Right atrium auricular region (tissue), 2 donors: Measurements from ENCODE around the gene NUDT17. TPM values are rescaled to one million over a fixed set of nuclear protein-coding genes. Genes with fewer than 3 reads are reported as not detected.

Source experiments
- DNase-seq: peaks from one replicate; pipeline ENCODE4 v3.0.0-alpha.2; 2019; ENCODE audit warnings: low spot score
- H3K27ac ChIP-seq, 2 donors: fragments of 200-600 bp; sonication (generic); 1 replicate in 1 of 2; 2 replicates in 1 of 2; pipeline ENCODE4 v1.5.1; 2016 to 2019
- H3K27me3 ChIP-seq, 2 donors: fragments of 200-600 bp; sonication (generic); one replicate each; pipeline versions ENCODE4 v1.5.1 to v1.6.0; 2017 to 2019
- H3K36me3 ChIP-seq: fragments of 200-600 bp; sonication (generic); one replicate; pipeline ENCODE4 v1.5.1; 2016
- H3K4me1 ChIP-seq, 2 donors: fragments of 200-600 bp; sonication (generic); one replicate each; pipeline versions ENCODE4 v1.5.1 to v1.6.0; 2017 to 2019
- H3K4me3 ChIP-seq, 2 donors: fragments of 200-600 bp; sonication (generic); 1 replicate in 1 of 2; 2 replicates in 1 of 2; pipeline ENCODE4 v1.5.1; 2017 to 2019; ENCODE audit warnings: mild to moderate bottlenecking in 1 of 2, moderate library complexity in 1 of 2
- H3K9me3 ChIP-seq, 2 donors: fragments of 200-600 bp; sonication (generic); one replicate each; pipeline ENCODE4 v1.5.1; 2019
- microRNA-seq, 2 donors: library from miRNA; unstranded; fragments of <30 nt; microRNA quantifications; one replicate each; pipeline ENCODE4, GENCODE V29; 2016 to 2017; ENCODE audit warnings: borderline number of aligned reads in 2 of 2, borderline replicate concordance in 1 of 2
- total RNA-seq, 2 donors: library from RNA; depleted of rRNA; stranded (reverse); fragments of >200 nt; gene quantifications; one replicate each; pipeline ENCODE4 v1.1.0, GENCODE V29; 2016
- TF ChIP-seq, protein P1 (sequence below), 2 donors: fragments of 200-600 bp; sonication (generic); IDR thresholded peaks; one replicate each; pipeline ENCODE4 v1.5.1; 2019; ENCODE audit warnings: antibody characterized with exemption in 2 of 2

Gene NUDT17
- total RNA-seq, 2 donors from 2014 or later: 3.2 to 10.5 TPM

DNA sequence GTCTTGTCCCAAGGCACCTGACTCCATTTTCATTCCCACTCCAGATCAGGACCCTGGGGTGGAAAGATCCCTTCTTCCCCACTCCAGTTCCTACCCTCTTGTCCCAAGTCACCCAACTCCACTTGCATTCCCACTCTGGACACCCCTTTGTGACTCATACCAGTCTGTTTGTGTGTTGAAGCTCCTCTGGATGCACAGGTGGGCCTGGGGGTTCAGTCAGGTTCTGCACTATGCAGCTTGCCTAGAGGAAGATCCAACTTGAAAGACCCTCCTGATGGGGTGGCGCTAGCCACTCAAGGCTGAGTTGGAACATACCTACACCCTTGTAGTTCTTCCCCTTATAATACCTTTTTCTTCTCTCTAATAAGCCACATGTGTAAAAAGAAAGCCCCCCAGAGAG is 50.0 kb downstream of the NUDT17 start:
- Histone ChIP-seq H3K36me3 (no peaks in the 10 kb centered on the region), H3K4me3 (no peak overlapping the region), H3K4me1 (peaks cover 0 to 27% of the 10 kb centered on the region in 2 donors), H3K27me3 (no peaks in the 10 kb centered on the region), H3K9me3 (no peaks in the 10 kb centered on the region), H3K27ac (no peak overlapping the region)
- DNase-seq: no peak
- TF ChIP-seq, protein P1, sequence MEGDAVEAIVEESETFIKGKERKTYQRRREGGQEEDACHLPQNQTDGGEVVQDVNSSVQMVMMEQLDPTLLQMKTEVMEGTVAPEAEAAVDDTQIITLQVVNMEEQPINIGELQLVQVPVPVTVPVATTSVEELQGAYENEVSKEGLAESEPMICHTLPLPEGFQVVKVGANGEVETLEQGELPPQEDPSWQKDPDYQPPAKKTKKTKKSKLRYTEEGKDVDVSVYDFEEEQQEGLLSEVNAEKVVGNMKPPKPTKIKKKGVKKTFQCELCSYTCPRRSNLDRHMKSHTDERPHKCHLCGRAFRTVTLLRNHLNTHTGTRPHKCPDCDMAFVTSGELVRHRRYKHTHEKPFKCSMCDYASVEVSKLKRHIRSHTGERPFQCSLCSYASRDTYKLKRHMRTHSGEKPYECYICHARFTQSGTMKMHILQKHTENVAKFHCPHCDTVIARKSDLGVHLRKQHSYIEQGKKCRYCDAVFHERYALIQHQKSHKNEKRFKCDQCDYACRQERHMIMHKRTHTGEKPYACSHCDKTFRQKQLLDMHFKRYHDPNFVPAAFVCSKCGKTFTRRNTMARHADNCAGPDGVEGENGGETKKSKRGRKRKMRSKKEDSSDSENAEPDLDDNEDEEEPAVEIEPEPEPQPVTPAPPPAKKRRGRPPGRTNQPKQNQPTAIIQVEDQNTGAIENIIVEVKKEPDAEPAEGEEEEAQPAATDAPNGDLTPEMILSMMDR (IDR thresholded peaks at IDR 0.05): no peak

- TF ChIP-seq, protein P1 (IDR thresholded peaks at IDR 0.05): no peak
- no peaks in the 10 kb centered on the region for H3K9me3 ChIP-seq
- H3K36me3 ChIP-seq: no peaks in the 10 kb centered on the region
- H3K27me3 ChIP-seq: no peaks in the 10 kb centered on the region
- H3K27ac ChIP-seq: no peak overlapping the region
- peaks cover 0 to 4% of the 10 kb centered on the region in 2 donors for H3K4me1 ChIP-seq
- no peak for DNase-seq
- no peak overlapping the region for H3K4me3 ChIP-seq
These were observed 52.5 kb downstream of the NUDT17 start for GRCh38 chr1:145897969-145898368.

Small RNA genes lying within 50 kb of the gene (microRNA-seq; reads per million reads assigned to microRNA genes)
- gene MIR6736: 0.71 reads per million in 2 donors

Other genes starting within 250 kb of the NUDT17 start
- 10 to 100 TPM; 12.6 to 15.2 TPM for gene GPR89A, start 237.6 kb upstream of the NUDT17 start, total RNA-seq
- gene PDZK1, start 138.3 kb upstream of the NUDT17 start, total RNA-seq: under 1 TPM; 0.30 to 0.35 TPM
- not detected for gene CD160, start 126.1 kb upstream of the NUDT17 start, total RNA-seq
- 10 to 100 TPM; 42.8 to 44.6 TPM for gene RNF115, start 21.5 kb upstream of the NUDT17 start, total RNA-seq
- 10 to 100 TPM; 16.0 to 19.5 TPM for gene POLR3C, start 21.4 kb upstream of the NUDT17 start, total RNA-seq
- 10 to 100 TPM; 11.4 to 18.0 TPM for gene PIAS3, start 13.5 kb downstream of the NUDT17 start, total RNA-seq
- gene ANKRD35, start 40.2 kb downstream of the NUDT17 start, total RNA-seq: 1 to 10 TPM; 1.8 to 2.4 TPM
- gene ITGA10, start 64.4 kb downstream of the NUDT17 start, total RNA-seq: 10 to 100 TPM in 1 of 2 donors, 1 to 10 TPM in 1; 5.4 to 21.6 TPM
- 10 to 100 TPM; 20.1 to 21.2 TPM for gene PEX11B, start 73.1 kb downstream of the NUDT17 start, total RNA-seq
- 10 to 100 TPM; 75.2 to 91.1 TPM for gene RBM8A, start 81.9 kb downstream of the NUDT17 start, total RNA-seq
- gene LIX1L, start 112.4 kb downstream of the NUDT17 start, total RNA-seq: 10 to 100 TPM; 26.6 to 36.6 TPM
- 1 to 10 TPM; 1.5 to 3.4 TPM for gene ANKRD34A, start 118.9 kb downstream of the NUDT17 start, total RNA-seq
- 10 to 100 TPM; 36.4 to 45.2 TPM for gene POLR3GL, start 119.1 kb downstream of the NUDT17 start, total RNA-seq
- gene TXNIP, start 150.9 kb downstream of the NUDT17 start, total RNA-seq: 1,000 to 10,000 TPM in 1 of 2 donors, 100 to 1,000 TPM in 1; 898 to 1,186 TPM
- 100 to 1,000 TPM in 1 of 2 donors, 10 to 100 TPM in 1; 73.3 to 153 TPM for gene HJV, start 176.1 kb downstream of the NUDT17 start, total RNA-seq